Epithelial cell of prostate (primary cell): ENCODE data around the gene HOXD4.

ENCODE experiments used
- DNase-seq: peaks from one replicate; pipeline ENCODE4 v3.0.0-alpha.2; 2011; ENCODE audit warnings: low read depth, low spot score
- H3K27ac ChIP-seq: fragments of 450-650 bp; 2 replicates; pipeline ENCODE4 v1.5.1; 2017; ENCODE audit warnings: mild to moderate bottlenecking

HOXD4 gene

GRCh38 chr2:176181551-176181950, 30.2 kb downstream of the HOXD4 start:
- no peak overlapping the region for H3K27ac ChIP-seq
- no peak for DNase-seq

GRCh38 chr2:176182671-176183070, 31.3 kb downstream of the HOXD4 start:
- DNase-seq, result no peak
- no peak overlapping the region for H3K27ac ChIP-seq

GRCh38 chr2:176184749-176185148, 33.4 kb downstream of the HOXD4 start:
- no peak overlapping the region for H3K27ac ChIP-seq
- no peak for DNase-seq

DNA sequence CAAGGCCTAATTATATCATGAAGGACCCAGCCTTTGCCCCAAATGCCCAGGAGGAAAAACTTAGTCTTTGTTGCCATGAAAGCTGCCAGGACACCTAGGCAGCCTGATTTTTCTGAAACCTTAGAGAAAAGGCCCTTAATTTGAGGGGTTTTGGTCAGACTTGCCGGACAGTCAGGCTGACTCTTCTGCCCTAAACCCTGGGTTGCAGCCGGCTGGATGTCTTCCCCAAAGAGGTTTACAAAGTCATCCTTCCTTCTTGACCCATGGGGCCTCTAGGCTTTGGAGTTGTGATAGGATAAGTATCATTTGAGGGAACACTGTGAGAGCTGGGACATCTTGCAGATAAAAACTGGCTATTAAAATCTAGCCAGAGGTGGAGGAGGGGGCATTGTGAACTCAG, 34.7 kb downstream of the HOXD4 start:
- H3K27ac ChIP-seq, result no peak overlapping the region
- DNase-seq, result no peak

GRCh38 chr2:176187200-176187898, 36.0 kb downstream of the HOXD4 start:
- no peak overlapping the region for H3K27ac ChIP-seq
- DNase-seq, result no peak

DNA sequence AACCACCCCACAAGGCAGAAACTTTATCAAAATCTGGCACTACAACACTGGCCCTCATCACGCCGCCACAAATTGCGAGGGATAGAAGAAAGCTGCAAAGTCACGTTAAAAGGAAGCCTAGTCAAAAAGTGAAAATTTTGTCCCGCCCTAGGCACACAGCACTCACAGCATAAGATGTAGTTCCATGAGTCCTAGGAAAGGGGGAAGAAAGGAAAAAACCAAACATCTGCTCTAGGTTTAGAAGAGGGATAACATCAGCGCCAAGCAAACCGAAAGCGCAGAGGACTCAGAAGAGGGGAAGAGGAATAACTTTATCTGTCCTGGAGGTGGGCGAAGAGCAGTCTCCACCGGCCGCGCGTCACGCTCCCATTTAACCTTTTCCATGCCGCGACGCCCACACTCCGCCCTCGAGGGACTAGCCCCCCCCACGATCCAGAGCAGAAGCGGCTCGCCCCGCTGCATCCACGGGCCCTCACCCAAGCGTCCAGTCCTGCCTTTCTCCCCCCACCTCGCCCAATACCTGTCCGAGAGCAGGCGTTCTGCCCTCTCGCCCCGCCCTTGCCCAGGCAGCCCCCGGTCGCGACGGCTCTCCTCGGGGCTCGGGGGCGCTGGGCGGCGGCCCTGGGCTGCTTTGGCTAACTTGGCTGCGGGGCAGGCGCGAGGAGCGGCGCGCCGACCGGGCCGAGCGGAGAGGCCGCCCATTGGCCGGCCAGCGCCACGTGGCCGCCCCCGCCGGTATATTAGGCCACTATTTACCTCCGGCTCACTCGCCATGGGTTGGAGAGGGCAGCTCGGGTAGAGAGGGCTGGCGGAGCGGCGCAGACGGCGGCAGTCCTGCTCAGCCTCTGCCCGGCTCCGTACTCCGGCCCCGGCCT, 36.8 kb downstream of the HOXD4 start, which contains the start of gene HOXD1:
HOXD1 (plus strand) TSS at position 770 of the 875 bp plus-strand sequence. CDS start 134 bp downstream, outside the sequence.
- no peak for DNase-seq
- H3K27ac ChIP-seq, result no peak within 1 kb of the TSS

- no peak overlapping the region for H3K27ac ChIP-seq
- DNase-seq, result no peak
These were observed 37.7 kb downstream of the HOXD4 start for GRCh38 chr2:176188774-176189680.

GRCh38 chr2:176189681-176190641, 38.6 kb downstream of the HOXD4 start:
- no peak for DNase-seq
- no peak overlapping the region for H3K27ac ChIP-seq

GRCh38 chr2:176192351-176192750, 41.0 kb downstream of the HOXD4 start:
- no peak overlapping the region for H3K27ac ChIP-seq
- no peak for DNase-seq

DNA sequence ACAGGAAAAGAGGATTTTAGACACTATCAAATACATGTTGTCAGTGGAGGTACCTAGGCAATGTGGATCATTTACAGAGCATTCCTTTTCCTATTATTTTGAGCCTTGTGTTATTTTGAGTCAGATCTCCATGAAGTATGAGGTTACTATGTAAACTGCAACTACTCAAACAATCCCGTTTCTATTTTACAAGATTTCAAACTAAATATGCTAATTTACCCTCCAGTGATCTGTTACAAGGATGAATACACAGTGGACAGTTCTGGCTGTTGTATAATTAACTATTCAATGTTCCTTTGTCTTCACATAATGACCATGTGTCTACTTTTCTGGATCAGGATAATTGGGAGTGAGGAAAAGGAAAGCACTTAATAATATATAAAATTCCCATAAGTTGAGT, 41.7 kb downstream of the HOXD4 start:
- DNase-seq, result no peak
- H3K27ac ChIP-seq, result no peak overlapping the region

- H3K27ac ChIP-seq, result no peak overlapping the region
- DNase-seq, result no peak
These were observed 48.6 kb downstream of the HOXD4 start for GRCh38 chr2:176199902-176200301.

- H3K27ac ChIP-seq, result no peak overlapping the region
- DNase-seq, result no peak
These were observed 49.6 kb downstream of the HOXD4 start for GRCh38 chr2:176200971-176201370.

DNA sequence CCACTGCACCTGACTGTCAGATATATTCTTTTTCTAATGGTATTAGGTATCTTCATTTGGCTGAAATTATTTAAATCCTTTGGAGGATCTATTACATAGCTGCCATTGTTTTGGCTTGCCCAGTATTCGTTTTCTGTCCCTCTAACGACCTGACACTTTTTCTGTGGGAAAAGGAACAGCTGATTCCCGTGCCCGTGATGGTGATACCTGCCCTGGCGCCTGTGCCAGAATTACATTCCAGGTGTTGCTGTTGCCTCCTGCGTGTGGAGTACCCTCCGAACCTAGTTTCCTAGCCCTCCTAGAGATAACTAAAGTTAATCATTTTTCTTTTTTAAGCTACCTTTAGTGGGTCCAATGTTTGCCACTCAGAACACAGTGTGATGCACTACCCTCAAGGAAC, 51.1 kb downstream of the HOXD4 start:
- no peak for DNase-seq
- no peak overlapping the region for H3K27ac ChIP-seq
